Fibroblast of skin of right biceps (primary cell): ENCODE results near the gene SAE1.
A peak's percentile ranks its signal among the peaks of the same experiment; 100 is the strongest.

Experiments
- DNase-seq: peaks from one replicate; pipeline ENCODE4 v3.0.0-alpha.2; 2013

SAE1 gene

GRCh38 chr19:47107202-47107952 is 23.3 kb upstream of the SAE1 start:
- no peak for DNase-seq

- DNase-seq, result no peak
Observed at GRCh38 chr19:47107953-47108746, 22.5 kb upstream of the SAE1 start.

GRCh38 chr19:47109177-47109540 is 21.5 kb upstream of the SAE1 start:
- no peak for DNase-seq

GRCh38 chr19:47109541-47110375 is 20.9 kb upstream of the SAE1 start:
- DNase-seq, result peak; percentile 72

GRCh38 chr19:47110521-47111005 is 20.1 kb upstream of the SAE1 start:
- DNase-seq, result no peak

- no peak for DNase-seq
Observed at GRCh38 chr19:47111006-47111621, 19.5 kb upstream of the SAE1 start.

GRCh38 chr19:47111682-47112165 is 18.9 kb upstream of the SAE1 start:
- DNase-seq, result no peak

- DNase-seq, result peak; percentile 93
Observed at GRCh38 chr19:47112166-47112996, 18.3 kb upstream of the SAE1 start.

- DNase-seq, result peak; percentile 99
Observed at GRCh38 chr19:47112997-47113849, 17.4 kb upstream of the SAE1 start, which contains the start of gene ZC3H4. TSS of gene ZC3H4 (minus strand) at chr19:47113776. CDS start at chr19:47112584, 1,192 bp downstream.

GRCh38 chr19:47113850-47114651 is 16.6 kb upstream of the SAE1 start:
- DNase-seq, result no peak

GRCh38 chr19:47120470-47121067 is 10.1 kb upstream of the SAE1 start:
- DNase-seq, result no peak

- peak; percentile 91 for DNase-seq
Observed at GRCh38 chr19:47122359-47123335, 8.0 kb upstream of the SAE1 start.

- no peak for DNase-seq
Observed at GRCh38 chr19:47123406-47123805, 7.2 kb upstream of the SAE1 start.

GRCh38 chr19:47124937-47125668 is 5.5 kb upstream of the SAE1 start:
- peak; percentile 67 for DNase-seq

- no peak for DNase-seq
Observed at GRCh38 chr19:47125669-47125938, 5.0 kb upstream of the SAE1 start.

- no peak for DNase-seq
Observed at GRCh38 chr19:47129579-47129978, 1.1 kb upstream of the SAE1 start.

- DNase-seq, result no peak
Observed at GRCh38 chr19:47130120-47130588, 481 bp upstream of the SAE1 start.
